ENCODE results near the gene CHKA.

CHKA gene

DNA sequence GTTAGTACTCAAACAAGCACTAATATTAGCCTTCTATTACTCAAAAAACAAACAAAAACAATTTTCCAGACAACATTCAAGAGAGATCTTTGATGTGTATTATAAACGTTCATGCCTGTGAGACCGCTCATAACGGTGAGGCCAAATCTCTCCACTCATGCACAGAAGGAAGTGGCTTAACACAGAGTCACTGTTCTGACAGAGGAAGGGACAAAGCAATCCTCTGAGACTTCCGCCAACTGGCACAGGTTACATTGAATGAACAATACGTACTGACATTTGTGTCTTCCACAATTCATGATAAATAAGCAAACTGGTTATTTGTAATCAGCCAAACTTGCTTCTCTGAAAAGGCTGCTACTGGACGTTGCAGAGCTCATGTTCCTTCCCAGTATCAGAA is 30.5 kb downstream of the CHKA start:
- TF ChIP-seq, protein P1, sequence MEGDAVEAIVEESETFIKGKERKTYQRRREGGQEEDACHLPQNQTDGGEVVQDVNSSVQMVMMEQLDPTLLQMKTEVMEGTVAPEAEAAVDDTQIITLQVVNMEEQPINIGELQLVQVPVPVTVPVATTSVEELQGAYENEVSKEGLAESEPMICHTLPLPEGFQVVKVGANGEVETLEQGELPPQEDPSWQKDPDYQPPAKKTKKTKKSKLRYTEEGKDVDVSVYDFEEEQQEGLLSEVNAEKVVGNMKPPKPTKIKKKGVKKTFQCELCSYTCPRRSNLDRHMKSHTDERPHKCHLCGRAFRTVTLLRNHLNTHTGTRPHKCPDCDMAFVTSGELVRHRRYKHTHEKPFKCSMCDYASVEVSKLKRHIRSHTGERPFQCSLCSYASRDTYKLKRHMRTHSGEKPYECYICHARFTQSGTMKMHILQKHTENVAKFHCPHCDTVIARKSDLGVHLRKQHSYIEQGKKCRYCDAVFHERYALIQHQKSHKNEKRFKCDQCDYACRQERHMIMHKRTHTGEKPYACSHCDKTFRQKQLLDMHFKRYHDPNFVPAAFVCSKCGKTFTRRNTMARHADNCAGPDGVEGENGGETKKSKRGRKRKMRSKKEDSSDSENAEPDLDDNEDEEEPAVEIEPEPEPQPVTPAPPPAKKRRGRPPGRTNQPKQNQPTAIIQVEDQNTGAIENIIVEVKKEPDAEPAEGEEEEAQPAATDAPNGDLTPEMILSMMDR (conservative IDR thresholded peaks at IDR 0.05; ENCODE audit: control insufficient read depth, insufficient read depth, low read depth, low read length): no peak
- no peak for DNase-seq (ENCODE audit: low read depth)
- no peak overlapping the region for H3K4me3 ChIP-seq (ENCODE audit: control insufficient read depth, low read depth, low read length)

DNA sequence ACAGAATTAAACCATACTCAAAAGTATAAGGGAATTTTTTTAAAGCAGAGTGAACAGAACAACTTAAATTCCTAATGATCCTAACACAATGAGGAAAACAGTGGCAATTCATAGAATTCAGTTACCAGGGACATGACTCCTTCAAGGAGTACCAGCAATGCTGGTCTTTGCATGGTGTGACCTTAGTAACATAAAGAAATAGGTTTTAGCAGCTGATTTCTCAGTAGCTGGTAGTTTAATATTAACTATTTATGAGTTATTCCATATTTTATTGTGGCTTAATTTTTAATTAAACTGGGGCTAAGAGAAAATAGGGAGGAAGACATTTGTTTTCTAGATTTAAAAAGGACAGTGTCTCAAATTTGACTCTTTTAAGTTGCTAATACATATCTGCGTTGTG is 30.9 kb downstream of the CHKA start:
- TF ChIP-seq, protein P1 (conservative IDR thresholded peaks at IDR 0.05; ENCODE audit: control insufficient read depth, insufficient read depth, low read depth, low read length): no peak
- no peak for DNase-seq (ENCODE audit: low read depth)
- no peak overlapping the region for H3K4me3 ChIP-seq (ENCODE audit: control insufficient read depth, low read depth, low read length)

DNA sequence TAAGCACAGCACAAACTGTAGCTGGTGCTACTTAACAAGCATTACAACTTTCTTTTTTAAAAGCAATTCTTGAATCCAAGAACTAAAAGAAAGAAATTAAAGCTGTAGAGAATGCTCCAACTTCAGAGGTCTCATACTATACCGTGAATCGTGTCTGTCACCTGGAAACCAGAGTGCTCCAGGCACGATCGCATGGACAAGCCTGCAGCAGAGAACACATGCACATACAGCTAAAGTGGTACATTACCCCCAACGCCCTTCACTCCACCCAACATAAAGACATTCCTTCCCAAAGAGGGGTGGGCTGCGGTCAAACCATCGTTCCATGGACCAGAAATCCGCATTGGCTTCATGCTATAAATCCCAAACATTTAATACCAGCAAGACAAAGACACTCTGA is 31.5 kb downstream of the CHKA start:
- DNase-seq (ENCODE audit: low read depth): no peak
- TF ChIP-seq, protein P1 (conservative IDR thresholded peaks at IDR 0.05; ENCODE audit: control insufficient read depth, insufficient read depth, low read depth, low read length): no peak

DNA sequence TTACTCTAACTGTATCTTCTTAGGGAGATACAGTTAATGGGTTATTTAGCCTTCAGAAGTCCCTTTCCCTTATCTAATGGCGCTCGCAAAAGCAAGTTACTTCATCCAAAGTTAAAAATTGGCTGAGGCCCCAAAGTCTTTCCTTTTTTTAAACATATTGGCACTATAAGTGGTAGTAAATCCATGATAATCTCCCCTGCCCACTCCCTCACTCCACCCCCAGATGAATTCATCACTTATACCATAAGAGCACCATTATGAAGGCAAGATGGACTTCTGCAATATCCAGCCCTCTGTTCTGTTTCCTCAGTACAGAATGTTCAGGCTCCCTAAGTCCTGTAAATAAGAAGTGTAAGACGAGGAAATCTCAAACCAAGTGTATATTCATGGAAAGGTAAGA is 37.7 kb downstream of the CHKA start:
- TF ChIP-seq, protein P1 (conservative IDR thresholded peaks at IDR 0.05; ENCODE audit: control insufficient read depth, insufficient read depth, low read depth, low read length): no peak
- no peak for DNase-seq (ENCODE audit: low read depth)
- no peak overlapping the region for H3K4me3 ChIP-seq (ENCODE audit: control insufficient read depth, low read depth, low read length)

More for the DNA sequence above, 31.5 kb downstream of the CHKA start:
- H3K4me3 ChIP-seq (ENCODE audit: control insufficient read depth, low read depth, low read length): no peak overlapping the region

DNA sequence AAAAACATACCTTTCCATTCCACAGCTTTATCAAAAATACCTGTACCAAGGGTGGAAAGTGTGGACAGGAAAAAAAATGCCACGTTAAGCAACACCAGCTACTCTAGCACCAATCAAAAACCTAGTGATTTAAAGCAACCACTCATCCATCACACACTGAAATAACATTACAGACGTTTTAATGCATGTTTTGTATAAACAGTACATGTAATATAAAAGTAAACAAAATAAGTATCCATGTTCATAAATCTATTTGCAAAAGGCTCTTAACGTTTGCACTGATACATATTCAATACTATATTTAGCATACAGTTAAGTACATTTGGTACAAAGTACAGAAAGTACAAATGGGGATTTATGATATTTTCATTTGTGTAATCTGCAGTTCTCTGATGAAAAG is 38.7 kb downstream of the CHKA start:
- DNase-seq (ENCODE audit: low read depth): no peak
- TF ChIP-seq, protein P1 (conservative IDR thresholded peaks at IDR 0.05; ENCODE audit: control insufficient read depth, insufficient read depth, low read depth, low read length): no peak
- no peak overlapping the region for H3K4me3 ChIP-seq (ENCODE audit: control insufficient read depth, low read depth, low read length)

DNA sequence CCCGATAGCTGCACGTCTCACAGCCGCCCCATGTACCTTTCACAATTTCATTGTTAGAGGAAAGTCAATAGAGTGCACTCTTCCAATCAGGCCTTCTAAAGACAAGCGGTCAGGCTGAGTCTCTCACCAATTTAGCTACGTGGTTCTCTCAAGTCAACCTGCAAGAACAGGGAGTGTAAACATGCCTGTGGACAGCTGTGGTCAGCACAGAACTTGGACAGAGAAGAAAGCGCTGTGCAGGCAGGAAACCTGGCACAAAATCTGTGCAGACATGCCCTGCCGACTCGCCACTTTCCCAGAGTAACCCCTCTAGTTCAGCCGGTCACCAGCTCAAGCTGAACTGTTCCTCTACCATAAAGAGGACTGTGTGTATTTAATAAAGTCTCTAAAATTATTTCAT is 39.5 kb downstream of the CHKA start:
- DNase-seq (ENCODE audit: low read depth): no peak
- TF ChIP-seq, protein P1 (conservative IDR thresholded peaks at IDR 0.05; ENCODE audit: control insufficient read depth, insufficient read depth, low read depth, low read length): no peak
- no peak overlapping the region for H3K4me3 ChIP-seq (ENCODE audit: control insufficient read depth, low read depth, low read length)

DNA sequence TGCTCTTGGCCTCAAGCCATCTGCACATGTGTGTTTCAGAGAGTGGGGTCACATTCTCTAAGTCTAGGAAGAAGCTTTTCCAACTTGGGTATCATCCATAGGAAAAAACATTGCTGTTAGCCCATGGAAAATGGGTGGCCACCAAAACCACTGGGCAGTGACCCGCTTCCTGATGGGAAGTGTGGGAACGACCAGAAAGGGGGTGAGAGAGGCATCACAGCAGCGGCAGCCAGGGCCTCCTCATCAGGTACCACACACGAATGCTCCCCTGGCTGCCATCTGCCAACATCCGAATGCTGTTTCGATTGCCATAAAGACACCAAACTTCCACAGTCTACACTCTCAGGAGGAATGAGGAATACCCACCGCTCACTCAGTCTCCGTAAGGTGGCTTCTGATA is 40.3 kb downstream of the CHKA start:
- no peak for DNase-seq (ENCODE audit: low read depth)
- TF ChIP-seq, protein P1 (conservative IDR thresholded peaks at IDR 0.05; ENCODE audit: control insufficient read depth, insufficient read depth, low read depth, low read length): no peak
- no peak overlapping the region for H3K4me3 ChIP-seq (ENCODE audit: control insufficient read depth, low read depth, low read length)

Data from fibroblast of mammary gland (primary cell).